A549 (cell line): ENCODE results near the gene CMPK1. TPM values are rescaled to one million over a fixed set of nuclear protein-coding genes. Genes with fewer than 3 reads are reported as not detected.

Experiments used
- ATAC-seq, 2 experiments: fragments of 200-7000 bp in 1 of 2; fragments of >200 bp in 1 of 2; cut with Nextera tagmentation in 1 of 2; cut with Tn5 transposase in 1 of 2; 3 replicates each; pipeline versions ENCODE4 v1.8.0 to v1.9.1; 2018 to 2020; ENCODE audit warnings: mild to moderate bottlenecking in 1 of 2, moderate library complexity in 1 of 2
- CTCF ChIA-PET: fragments of 300-600 bp; sonication (Branson Sonifier 250); formaldehyde crosslinking; extraction: SDS; loops from one replicate; lab custom pipeline; 2021; ENCODE audit warnings: antibody characterized with exemption, inconsistent platforms; lab: Yijun Ruan, JAX
- POLR2A ChIA-PET: fragments of 350-600 bp; formaldehyde crosslinking; extraction: SDS; loops from one replicate; lab custom pipeline; 2021; ENCODE audit warnings: antibody characterized with exemption, inconsistent platforms; lab: Yijun Ruan, JAX
- DNase-seq, 2 experiments: peaks; one replicate each; pipeline versions ENCODE4 v3.0.0 to v3.0.0-alpha.2; 2011 to 2016; ENCODE audit warnings: low read depth in 1 of 2, low spot score in 1 of 2
- FAIRE-seq: peaks from 2 replicates; lab custom pipeline; 2011; peaks lifted over from hg19 to GRCh38; lab: Jason Lieb, UNC
- H3K27ac ChIP-seq, 2 experiments: fragments of >200 bp; sonication (Bioruptor Twin); formaldehyde crosslinking; 3 replicates each; pipeline ENCODE4 v1.5.1; 2016 to 2017
- H3K4me1 ChIP-seq: fragments of >200 bp; sonication (Bioruptor Twin); formaldehyde crosslinking; 3 replicates; pipeline ENCODE4 v1.6.1; 2016
- H3K4me2 ChIP-seq: fragments of >200 bp; sonication (Bioruptor Twin); formaldehyde crosslinking; 3 replicates; pipeline ENCODE4 v1.6.1; 2016
- H3K4me3 ChIP-seq: fragments of >200 bp; sonication (Bioruptor Twin); formaldehyde crosslinking; 3 replicates; pipeline ENCODE4 v1.5.1; 2016
- H3K9me3 ChIP-seq: fragments of >200 bp; sonication (Bioruptor Twin); formaldehyde crosslinking; 3 replicates; pipeline ENCODE4 v1.6.1; 2016
- BHLHE40 ChIP-seq: IDR thresholded peaks from 2 replicates; pipeline ENCODE4 v1.6.1; 2012; ENCODE audit warnings: low read depth, low read length, inconsistent platforms
- CBX8 ChIP-seq: fragments of 200-600 bp; sonication (generic); IDR thresholded peaks from 2 replicates; pipeline ENCODE4 v1.6.1; 2016
- EHF ChIP-seq: fragments of 250-450 bp; sonication (Bioruptor Pico); IDR thresholded peaks from 2 replicates; pipeline ENCODE4 v1.5.0; 2020; ENCODE audit warnings: mild to moderate bottlenecking
- EHMT2 ChIP-seq: fragments of 200-600 bp; sonication (generic); IDR thresholded peaks from 2 replicates; pipeline ENCODE4 v1.6.1; 2016; ENCODE audit warnings: antibody characterized with exemption, low read depth, mild to moderate bottlenecking, moderate library complexity
- FOSB ChIP-seq: fragments of 250-450 bp; sonication (Bioruptor Pico); IDR thresholded peaks from 2 replicates; pipeline ENCODE4 v1.5.0; 2020; ENCODE audit warnings: mild to moderate bottlenecking, moderate library complexity
- FOSL2 ChIP-seq, 2 experiments: fragments of 450-650 bp in 1 of 2; fragments of >200 bp in 1 of 2; sonication (Bioruptor Twin) in 1 of 2; formaldehyde crosslinking; IDR thresholded peaks; 2 replicates each; pipeline versions ENCODE4 v1.5.0 to v1.6.1; 2016 to 2020; ENCODE audit warnings: mild to moderate bottlenecking in 1 of 2, moderate library complexity in 1 of 2
- HOXA7 ChIP-seq: fragments of 250-450 bp; sonication (Bioruptor Pico); IDR thresholded peaks from 2 replicates; pipeline ENCODE4 v1.5.0; 2020; ENCODE audit warnings: mild to moderate bottlenecking, moderate library complexity
- HOXB5 ChIP-seq: fragments of 250-450 bp; sonication (Bioruptor Pico); IDR thresholded peaks from 2 replicates; pipeline ENCODE4 v1.5.0; 2020; ENCODE audit warnings: mild to moderate bottlenecking, moderate library complexity
- KDM1A ChIP-seq: fragments of 200-600 bp; sonication (generic); IDR thresholded peaks from 2 replicates; pipeline ENCODE4 v1.6.1; 2016; ENCODE audit warnings: low read depth, mild to moderate bottlenecking
- MAFK ChIP-seq: fragments of 450-650 bp; IDR thresholded peaks from 2 replicates; pipeline ENCODE4 v1.6.1; 2014; ENCODE audit not compliant: partially characterized antibody
- MYC ChIP-seq: IDR thresholded peaks from 2 replicates; pipeline ENCODE4 v1.6.1; 2012; ENCODE audit warnings: mild to moderate bottlenecking, inconsistent platforms, low read length, improper control_type of control experiment, borderline replicate concordance
- NPAS2 ChIP-seq: fragments of 250-450 bp; sonication (Bioruptor Pico); IDR thresholded peaks from 2 replicates; pipeline ENCODE4 v1.8.0; 2022; ENCODE audit warnings: mild to moderate bottlenecking, moderate library complexity, borderline replicate concordance
- NR3C1 ChIP-seq: fragments of >200 bp; sonication (Bioruptor Twin); formaldehyde crosslinking; IDR thresholded peaks from 3 replicates; pipeline ENCODE4 v1.6.1; 2017
- RCOR1 ChIP-seq: fragments of 150-350 bp; IDR thresholded peaks from 2 replicates; pipeline ENCODE4 v1.6.1; 2014; ENCODE audit warnings: antibody characterized with exemption, low read length, low read depth
- RFX5 ChIP-seq: fragments of 450-650 bp; IDR thresholded peaks from 2 replicates; pipeline ENCODE4 v1.7.1; 2014; ENCODE audit warnings: antibody characterized with exemption, mild to moderate bottlenecking, moderate library complexity
- RNF2 ChIP-seq: fragments of 200-600 bp; sonication (generic); IDR thresholded peaks from 2 replicates; pipeline ENCODE4 v1.6.1; 2016; ENCODE audit warnings: low read depth, mild to moderate bottlenecking, antibody characterized with exemption, moderate library complexity, borderline replicate concordance
- TP53 ChIP-seq: fragments of 250-450 bp; sonication (Bioruptor Pico); IDR thresholded peaks from 2 replicates; pipeline ENCODE4 v1.5.0; 2021; ENCODE audit warnings: mild to moderate bottlenecking, moderate library complexity
- ZC3H11A ChIP-seq: fragments of 450-650 bp; IDR thresholded peaks from 2 replicates; pipeline ENCODE4 v1.6.1; 2014; ENCODE audit warnings: antibody characterized with exemption, mild to moderate bottlenecking
- ZFP36 ChIP-seq: fragments of 450-650 bp; IDR thresholded peaks from 2 replicates; pipeline ENCODE4 v1.6.1; 2014; ENCODE audit warnings: borderline replicate concordance; ENCODE audit not compliant: partially characterized antibody
- WGBS: methylation state at CpG from one replicate; pipeline ENCODE4 v1.1.6; 2017; ENCODE audit errors: missing lambda C conversion rate; 5-methylcytosine and 5-hydroxymethylcytosine counted together
- polyA plus RNA-seq, 4 experiments: library from polyadenylated mRNA; depleted of rRNA in 3 of 4; stranded (reverse); fragments of >200 nt; fragmentation: RNase III in 1 of 4; extraction: RNeasy Plus Mini Kit Qiagen cat#74134 plus additional on column Dnase treatment in 1 of 4; gene quantifications; 2 replicates in 3 of 4; 3 replicates in 1 of 4; pipeline ENCODE4 v1.2.3, GENCODE V29; 2011 to 2017
- TF ChIP-seq, protein P1 (sequence below): fragments of 200-600 bp; sonication (generic); IDR thresholded peaks from 2 replicates; pipeline ENCODE4 v1.6.1; 2016; ENCODE audit warnings: antibody characterized with exemption, mild to moderate bottlenecking, moderate library complexity
- TF ChIP-seq, protein P2 (sequence below): fragments of >200 bp; sonication (Bioruptor Twin); formaldehyde crosslinking; IDR thresholded peaks from 3 replicates; pipeline ENCODE4 v1.5.1; 2016
- TF ChIP-seq, protein P3 (sequence below): fragments of >200 bp; sonication (Bioruptor Twin); formaldehyde crosslinking; IDR thresholded peaks from 2 replicates; pipeline ENCODE4 v1.6.1; 2016

The CMPK1 gene
- polyA plus RNA-seq, 2 of the 4 experiments (the other 2 are of a cell fraction) = 89.3 to 103 TPM

DNA sequence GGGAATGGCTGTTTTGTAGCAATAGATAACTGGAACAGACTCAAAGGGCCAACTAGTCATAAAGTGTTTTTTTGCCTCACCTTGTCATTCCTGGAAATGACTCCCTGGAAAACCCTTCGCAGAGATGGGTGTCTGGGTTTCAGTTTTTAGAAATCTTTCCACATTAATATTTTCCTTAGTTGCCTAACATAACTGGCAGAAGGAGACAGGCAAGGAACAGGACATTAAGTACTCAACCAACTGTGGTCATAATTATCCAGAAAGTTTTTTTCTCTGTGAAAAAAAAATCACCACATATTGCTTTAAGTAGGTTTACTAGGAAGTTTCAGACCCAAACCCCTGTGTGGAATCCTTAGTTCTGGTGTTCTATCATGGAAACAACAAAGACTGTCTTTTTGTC is 3.4 kb upstream of the CMPK1 start:
- ChIA-PET POLR2A (no interaction called here), CTCF (no interaction called here)
- WGBS = 88% methylated on average over 1 of the region's 1 CpG
- TF ChIP-seq KDM1A (no peak), FOSB (CRISPR knock-in tag) (no peak), FOSL2 (IDR thresholded peaks at IDR 0.05) (no peak), FOSL2 (CRISPR knock-in tag; IDR thresholded peaks at IDR 0.05) (no peak), HOXB5 (CRISPR knock-in tag) (no peak), CBX8 (no peak), RFX5 (no peak), EHMT2 (no peak), RCOR1 (no peak), ZC3H11A (no peak), ZFP36 (no peak), HOXA7 (no peak), MAFK (no peak), NPAS2 (CRISPR knock-in tag) (no peak), TP53 (CRISPR knock-in tag) (no peak), NR3C1 (no peak), BHLHE40 (no peak)
- TF ChIP-seq, protein P1, sequence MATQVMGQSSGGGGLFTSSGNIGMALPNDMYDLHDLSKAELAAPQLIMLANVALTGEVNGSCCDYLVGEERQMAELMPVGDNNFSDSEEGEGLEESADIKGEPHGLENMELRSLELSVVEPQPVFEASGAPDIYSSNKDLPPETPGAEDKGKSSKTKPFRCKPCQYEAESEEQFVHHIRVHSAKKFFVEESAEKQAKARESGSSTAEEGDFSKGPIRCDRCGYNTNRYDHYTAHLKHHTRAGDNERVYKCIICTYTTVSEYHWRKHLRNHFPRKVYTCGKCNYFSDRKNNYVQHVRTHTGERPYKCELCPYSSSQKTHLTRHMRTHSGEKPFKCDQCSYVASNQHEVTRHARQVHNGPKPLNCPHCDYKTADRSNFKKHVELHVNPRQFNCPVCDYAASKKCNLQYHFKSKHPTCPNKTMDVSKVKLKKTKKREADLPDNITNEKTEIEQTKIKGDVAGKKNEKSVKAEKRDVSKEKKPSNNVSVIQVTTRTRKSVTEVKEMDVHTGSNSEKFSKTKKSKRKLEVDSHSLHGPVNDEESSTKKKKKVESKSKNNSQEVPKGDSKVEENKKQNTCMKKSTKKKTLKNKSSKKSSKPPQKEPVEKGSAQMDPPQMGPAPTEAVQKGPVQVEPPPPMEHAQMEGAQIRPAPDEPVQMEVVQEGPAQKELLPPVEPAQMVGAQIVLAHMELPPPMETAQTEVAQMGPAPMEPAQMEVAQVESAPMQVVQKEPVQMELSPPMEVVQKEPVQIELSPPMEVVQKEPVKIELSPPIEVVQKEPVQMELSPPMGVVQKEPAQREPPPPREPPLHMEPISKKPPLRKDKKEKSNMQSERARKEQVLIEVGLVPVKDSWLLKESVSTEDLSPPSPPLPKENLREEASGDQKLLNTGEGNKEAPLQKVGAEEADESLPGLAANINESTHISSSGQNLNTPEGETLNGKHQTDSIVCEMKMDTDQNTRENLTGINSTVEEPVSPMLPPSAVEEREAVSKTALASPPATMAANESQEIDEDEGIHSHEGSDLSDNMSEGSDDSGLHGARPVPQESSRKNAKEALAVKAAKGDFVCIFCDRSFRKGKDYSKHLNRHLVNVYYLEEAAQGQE = no peak
- TF ChIP-seq, protein P2, sequence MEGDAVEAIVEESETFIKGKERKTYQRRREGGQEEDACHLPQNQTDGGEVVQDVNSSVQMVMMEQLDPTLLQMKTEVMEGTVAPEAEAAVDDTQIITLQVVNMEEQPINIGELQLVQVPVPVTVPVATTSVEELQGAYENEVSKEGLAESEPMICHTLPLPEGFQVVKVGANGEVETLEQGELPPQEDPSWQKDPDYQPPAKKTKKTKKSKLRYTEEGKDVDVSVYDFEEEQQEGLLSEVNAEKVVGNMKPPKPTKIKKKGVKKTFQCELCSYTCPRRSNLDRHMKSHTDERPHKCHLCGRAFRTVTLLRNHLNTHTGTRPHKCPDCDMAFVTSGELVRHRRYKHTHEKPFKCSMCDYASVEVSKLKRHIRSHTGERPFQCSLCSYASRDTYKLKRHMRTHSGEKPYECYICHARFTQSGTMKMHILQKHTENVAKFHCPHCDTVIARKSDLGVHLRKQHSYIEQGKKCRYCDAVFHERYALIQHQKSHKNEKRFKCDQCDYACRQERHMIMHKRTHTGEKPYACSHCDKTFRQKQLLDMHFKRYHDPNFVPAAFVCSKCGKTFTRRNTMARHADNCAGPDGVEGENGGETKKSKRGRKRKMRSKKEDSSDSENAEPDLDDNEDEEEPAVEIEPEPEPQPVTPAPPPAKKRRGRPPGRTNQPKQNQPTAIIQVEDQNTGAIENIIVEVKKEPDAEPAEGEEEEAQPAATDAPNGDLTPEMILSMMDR = no peak
- peaks cover 16% of the 10 kb centered on the region for H3K4me1 ChIP-seq
- no peaks in the 10 kb centered on the region for H3K9me3 ChIP-seq
- no peak overlapping the region for H3K4me2 ChIP-seq
- DNase-seq = no peak
- H3K27ac ChIP-seq = no peak overlapping the region
- H3K4me3 ChIP-seq = no peak overlapping the region
- no peak for ATAC-seq
- FAIRE-seq = no peak

DNA sequence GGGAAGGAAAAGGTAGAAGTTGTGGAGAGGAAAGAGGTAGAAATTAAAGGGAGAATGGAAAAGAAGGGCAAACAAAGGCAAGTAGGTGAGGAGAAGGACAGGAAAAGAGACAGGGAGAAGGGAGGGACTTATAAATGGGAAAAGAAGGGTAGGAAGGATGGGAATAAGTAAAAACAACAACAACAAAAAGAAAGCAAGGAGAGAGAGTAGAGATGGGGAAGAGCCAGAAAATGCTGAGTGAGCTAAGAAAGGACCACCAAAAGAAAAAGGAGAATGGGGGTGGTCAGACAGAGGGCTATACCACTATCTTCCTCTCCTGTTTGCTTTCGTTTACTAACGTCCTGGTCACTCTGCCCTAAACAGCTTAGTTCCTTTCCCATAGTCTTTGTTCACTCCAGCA is 1.7 kb upstream of the CMPK1 start:
- no peak for FAIRE-seq
- H3K9me3 ChIP-seq = no peaks in the 10 kb centered on the region
- POLR2A ChIA-PET = no interaction called here
- 0 out of 3 replicates have a peak overlapping the region, but pooled peaks have one; percentile 86 for H3K4me2 ChIP-seq
- no peak overlapping the region for H3K27ac ChIP-seq
- TF ChIP-seq HOXA7 (no peak), MAFK (peak; percentile 12), RNF2 (no peak), EHF (CRISPR knock-in tag) (no peak), MYC (no peak)
- TF ChIP-seq, protein P3, sequence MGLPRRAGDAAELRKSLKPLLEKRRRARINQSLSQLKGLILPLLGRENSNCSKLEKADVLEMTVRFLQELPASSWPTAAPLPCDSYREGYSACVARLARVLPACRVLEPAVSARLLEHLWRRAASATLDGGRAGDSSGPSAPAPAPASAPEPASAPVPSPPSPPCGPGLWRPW = no peak
- H3K4me1 ChIP-seq = peaks cover 22% of the 10 kb centered on the region
- H3K4me3 ChIP-seq = no peak overlapping the region
- no peak for DNase-seq
- WGBS = 90% methylated on average over 2 of the region's 2 CpGs
- ATAC-seq = no peak
- CTCF ChIA-PET = no interaction called here
